ENCODE measurements around the gene AKNAD1. TPM values are rescaled to one million over a fixed set of nuclear protein-coding genes. Genes with fewer than 3 reads are reported as not detected.
"Not testable (repeated sequence)": the region's sequence is repeated elsewhere in the genome, so short reads cannot be mapped to it uniquely, and the experiment has no call there.

The AKNAD1 gene, protein sequence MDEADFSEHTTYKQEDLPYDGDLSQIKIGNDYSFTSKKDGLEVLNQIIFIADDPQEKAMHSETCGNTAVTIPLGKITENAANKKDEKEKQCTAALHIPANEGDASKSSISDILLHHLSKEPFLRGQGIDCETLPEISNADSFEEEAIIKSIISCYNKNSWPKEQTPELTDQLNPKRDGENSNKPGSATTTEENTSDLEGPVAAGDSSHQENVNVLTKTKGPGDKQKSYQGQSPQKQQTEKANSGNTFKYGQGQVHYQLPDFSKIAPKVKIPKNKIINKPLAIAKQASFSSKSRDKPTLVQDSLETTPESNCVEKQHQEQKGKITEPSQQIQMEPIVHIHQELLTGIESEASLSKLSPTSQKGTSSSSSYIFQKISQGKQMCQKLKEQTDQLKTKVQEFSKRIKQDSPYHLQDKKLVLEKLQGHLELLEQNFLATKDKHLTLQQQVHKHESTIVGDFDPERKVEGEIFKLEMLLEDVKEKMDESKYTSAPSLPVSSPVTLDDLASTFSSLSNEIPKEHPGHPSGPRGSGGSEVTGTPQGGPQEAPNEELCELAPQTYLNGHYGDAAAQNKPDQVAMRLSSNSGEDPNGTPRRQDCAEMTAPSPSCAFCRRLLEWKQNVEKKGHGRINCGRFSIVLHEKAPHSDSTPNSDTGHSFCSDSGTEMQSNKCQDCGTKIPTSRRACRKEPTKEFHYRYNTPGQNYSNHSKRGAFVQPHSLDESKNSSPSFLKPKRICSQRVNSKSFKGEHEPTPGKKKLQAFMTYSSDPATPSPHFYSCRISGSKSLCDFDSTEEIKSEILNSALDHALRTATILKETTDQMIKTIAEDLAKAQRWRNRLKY
- 1 to 10 TPM in 9 of 10 donors, under 1 TPM in 1; 0.82 to 3.3 (median 1.7) TPM for polyA plus RNA-seq (ENCODE audit: insufficient read length in 10 of 10)
- long read RNA-seq, donor 1 = 0 reads
- long read RNA-seq, donor 2 = 0 reads
- long read RNA-seq, donor 3 = 0 reads
- long read RNA-seq, donor 4 = 0 reads
- long read RNA-seq, donor 5 = 0 reads
- long read RNA-seq, donor 6, partial matches to known transcripts = 0 of 1 reads
- long read RNA-seq, donor 6, other reads (novel, unspliced or antisense) = 0 of 1 reads
- long read RNA-seq, donor 7 = 0 reads
- long read RNA-seq, donor 8 = 0 reads
- long read RNA-seq, donor 9 = 0 reads

DNA sequence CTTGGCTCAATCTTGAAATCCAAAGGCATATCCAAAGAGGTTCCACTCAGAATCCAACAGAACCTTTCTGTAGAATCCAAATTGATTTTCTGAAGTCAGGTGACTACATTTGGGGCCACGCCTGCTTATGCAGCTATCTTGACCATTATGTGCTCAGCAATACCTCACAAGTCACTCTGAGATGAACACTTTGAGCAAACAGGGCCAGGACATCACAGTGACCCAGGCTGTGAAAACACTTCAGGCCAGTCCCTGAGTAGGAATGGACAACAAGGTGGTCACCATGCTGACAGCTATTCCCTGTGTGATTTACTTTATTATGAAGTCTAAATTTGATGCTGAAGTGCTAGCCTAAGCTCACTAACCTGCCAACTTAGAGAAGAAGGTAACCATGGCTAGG lies at the start of gene AKNAD1:
Gene AKNAD1 (minus strand): TSS at position 101 of the 400 bp plus-strand sequence. CDS start 4,430 bp downstream, outside the sequence.
- DNase-seq = no peak

GRCh38 chr1:108901106-108901505 lies 44.2 kb upstream of the AKNAD1 start:
- DNase-seq = no peak

- DNase-seq = peak; percentile 47 to 80 (median 67)
Observed at GRCh38 chr1:108897865-108898720, 41.2 kb upstream of the AKNAD1 start.

GRCh38 chr1:108896146-108897145 lies 39.6 kb upstream of the AKNAD1 start:
- DNase-seq = peak in 1 of 3 donors; percentile 39

GRCh38 chr1:108893141-108893530 lies 36.2 kb upstream of the AKNAD1 start:
- DNase-seq = no peak

DNA sequence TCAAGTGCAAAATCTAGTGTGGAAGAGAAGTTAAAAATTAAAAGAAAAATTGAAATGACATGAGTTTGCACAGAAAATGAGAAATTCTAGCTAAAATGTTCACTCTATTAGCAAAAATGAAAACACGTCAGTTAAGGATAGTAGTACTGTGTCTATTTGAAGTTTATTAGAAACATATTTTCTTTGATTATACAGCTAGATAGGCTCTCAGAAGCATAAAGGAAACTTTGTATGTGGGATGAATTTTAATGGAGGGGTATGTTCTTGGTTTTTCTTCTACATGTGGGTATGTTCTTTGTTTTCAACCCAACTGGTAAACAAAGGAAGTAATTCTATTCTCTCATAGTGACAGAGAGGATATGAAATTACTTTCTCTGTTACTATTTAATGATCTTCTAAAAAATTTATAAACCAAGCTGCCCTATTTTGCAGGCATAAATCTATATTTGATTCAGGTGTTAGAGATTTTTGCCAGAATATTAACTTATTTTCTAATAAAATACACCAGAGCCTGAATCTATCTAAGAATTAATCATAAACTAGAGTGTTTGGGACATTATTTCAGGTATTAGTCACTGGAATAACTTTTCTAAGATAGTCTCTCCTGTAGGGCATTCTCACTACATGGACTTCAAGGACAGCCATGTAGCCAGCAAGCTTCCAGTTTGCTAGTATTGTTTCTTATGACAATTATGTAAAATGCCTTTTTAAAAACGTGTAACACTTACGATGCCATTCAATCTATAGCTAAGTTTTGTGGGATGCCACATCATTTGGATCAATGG lies 35.7 kb upstream of the AKNAD1 start:
- no peak for DNase-seq

DNA sequence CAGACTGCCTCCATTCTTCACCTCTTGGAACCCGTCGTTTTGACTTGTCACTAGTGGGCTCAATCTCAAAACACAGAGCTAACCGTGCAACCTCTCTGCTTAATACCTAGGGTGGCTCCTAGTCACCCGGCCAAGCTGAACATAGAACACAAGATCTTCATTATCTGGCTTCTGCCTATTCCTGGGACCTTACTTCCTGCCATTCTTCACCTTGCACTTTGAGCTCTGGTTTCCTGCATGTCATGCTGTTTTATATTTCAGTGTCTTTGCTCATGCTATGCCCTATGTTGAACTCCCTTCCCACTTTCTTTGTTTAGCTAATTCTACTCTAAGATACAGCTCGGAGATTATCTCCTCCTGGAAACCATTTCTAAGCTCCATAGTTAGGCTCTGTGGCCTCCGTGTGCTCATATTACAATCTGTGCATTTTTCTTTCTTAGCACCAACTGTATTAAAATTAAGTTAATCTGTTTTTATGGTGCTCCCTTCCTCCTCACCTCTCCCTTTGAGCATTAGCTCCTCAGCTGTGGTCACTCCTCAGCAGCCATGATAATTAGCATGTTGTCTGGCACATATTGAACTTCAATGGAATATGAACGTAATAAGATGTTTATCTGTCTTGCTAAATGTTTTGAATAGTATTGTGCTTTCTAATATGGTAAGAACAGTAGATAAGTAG lies 33.0 kb upstream of the AKNAD1 start:
- no peak for DNase-seq

DNA sequence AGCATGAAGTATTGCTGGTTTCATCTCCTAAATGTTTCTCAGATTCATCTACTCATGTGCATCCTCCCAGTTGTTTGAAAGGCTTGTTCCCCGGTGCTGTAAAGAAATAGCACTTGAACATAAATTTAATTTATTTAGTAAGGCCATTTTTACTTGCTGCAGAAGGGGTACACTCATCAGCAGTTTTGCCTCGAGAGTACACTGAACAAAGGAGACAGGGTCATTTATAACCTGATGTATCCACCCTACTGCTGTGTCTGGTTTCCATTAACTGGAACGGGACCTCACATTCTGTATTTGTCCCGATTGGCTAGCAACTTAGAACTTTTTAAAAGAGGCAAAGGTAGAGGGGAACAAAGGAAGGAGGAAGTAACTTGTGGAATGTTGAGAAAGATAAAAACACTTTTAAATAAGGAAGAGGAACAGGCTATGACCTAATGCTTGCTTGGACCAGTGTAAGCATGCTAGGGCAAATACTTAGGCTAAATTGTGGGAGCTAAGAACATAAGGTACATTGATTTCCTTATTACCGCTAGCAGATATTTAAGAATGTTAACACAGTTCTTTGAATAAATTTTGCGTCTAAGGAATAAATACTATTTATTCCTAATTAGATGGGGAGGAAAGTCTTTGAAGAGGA lies 32.2 kb upstream of the AKNAD1 start:
- not testable (repeated sequence) for DNase-seq

DNA sequence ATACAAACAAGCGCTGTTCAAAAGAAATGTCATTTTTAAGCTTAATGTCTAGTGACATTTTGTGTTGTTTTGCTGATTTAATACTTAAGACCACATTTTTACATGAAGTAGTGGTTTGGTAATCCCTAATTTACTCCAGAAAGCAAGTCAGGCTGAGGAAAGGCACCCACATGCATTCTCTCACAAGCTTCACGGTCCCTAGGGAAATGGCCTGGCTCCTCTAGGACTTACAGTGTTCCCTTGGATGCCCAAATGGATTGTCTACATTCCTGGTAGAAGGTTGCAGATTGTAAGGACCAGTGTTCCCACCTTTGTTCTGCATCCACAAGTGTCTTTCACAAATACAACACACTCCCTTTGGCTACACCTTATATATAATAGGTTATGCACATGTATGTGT lies 29.4 kb upstream of the AKNAD1 start:
- no peak for DNase-seq

- DNase-seq = no peak
Observed at GRCh38 chr1:108884968-108885367, 28.1 kb upstream of the AKNAD1 start.

- no peak for DNase-seq
Observed at GRCh38 chr1:108882837-108883236, 25.9 kb upstream of the AKNAD1 start.

DNA sequence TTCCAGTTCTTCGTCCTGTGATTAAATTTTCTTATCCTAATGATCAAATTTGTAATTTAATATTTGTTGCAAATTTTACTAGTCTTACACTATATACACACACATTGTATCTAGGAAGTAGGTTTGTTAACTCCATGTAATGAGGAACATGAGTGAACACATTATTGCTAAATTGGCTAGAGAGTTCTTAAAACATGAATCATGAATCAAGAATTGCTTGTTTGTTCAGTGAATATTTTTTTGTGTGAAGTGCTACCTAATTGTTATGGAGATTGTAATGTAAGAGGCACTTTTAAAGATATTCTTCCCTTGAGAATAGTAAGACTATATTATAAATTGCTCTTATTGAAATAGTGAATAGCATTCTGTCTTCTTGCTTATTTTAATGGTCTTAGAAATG lies 24.5 kb upstream of the AKNAD1 start:
- no peak for DNase-seq

GRCh38 chr1:108880850-108881249 lies 24.0 kb upstream of the AKNAD1 start:
- DNase-seq = no peak

DNA sequence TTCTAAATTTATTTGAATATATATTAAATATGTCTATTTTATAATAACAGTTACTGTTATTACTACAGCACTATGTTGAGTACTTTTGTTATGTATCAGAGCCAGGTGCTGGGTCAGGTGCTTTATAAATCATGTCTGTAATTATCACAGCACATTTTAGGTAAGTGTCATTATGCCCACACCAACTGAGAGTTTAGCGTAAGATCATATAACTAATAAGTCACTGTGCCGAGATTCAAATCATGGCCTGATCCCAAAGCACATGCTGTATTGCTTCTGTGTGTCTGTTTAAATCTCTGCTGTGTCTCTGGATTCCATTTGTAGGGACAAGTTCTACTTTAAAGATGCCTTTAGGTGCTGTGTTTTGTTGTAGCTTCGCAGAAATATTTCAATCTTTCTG lies 21.8 kb upstream of the AKNAD1 start:
- DNase-seq = peak in 1 of 3 donors; percentile 31

- DNase-seq = no peak
Observed at GRCh38 chr1:108878160-108878469, 21.2 kb upstream of the AKNAD1 start.

GRCh38 chr1:108877348-108878159 lies 20.7 kb upstream of the AKNAD1 start:
- DNase-seq = peak in 2 of 3 donors; percentile 38 to 63

- no peak for DNase-seq
Observed at GRCh38 chr1:108871050-108871724, 14.3 kb upstream of the AKNAD1 start.

All from muscle of back (tissue), 13 donors.